Measurements from ENCODE around the gene SUN2.
"Not testable (repeated sequence)": the region's sequence is repeated elsewhere in the genome, so short reads cannot be mapped to it uniquely, and the experiment has no call there.

The SUN2 gene

GRCh38 chr22:38755911-38756532 lies at the start of gene SUN2:
SUN2 (minus strand) TSS chr22:38755998; CDS start chr22:38752628, 3,370 bp downstream.
- peak; percentile 92 for DNase-seq (ENCODE audit: low read depth)

DNA sequence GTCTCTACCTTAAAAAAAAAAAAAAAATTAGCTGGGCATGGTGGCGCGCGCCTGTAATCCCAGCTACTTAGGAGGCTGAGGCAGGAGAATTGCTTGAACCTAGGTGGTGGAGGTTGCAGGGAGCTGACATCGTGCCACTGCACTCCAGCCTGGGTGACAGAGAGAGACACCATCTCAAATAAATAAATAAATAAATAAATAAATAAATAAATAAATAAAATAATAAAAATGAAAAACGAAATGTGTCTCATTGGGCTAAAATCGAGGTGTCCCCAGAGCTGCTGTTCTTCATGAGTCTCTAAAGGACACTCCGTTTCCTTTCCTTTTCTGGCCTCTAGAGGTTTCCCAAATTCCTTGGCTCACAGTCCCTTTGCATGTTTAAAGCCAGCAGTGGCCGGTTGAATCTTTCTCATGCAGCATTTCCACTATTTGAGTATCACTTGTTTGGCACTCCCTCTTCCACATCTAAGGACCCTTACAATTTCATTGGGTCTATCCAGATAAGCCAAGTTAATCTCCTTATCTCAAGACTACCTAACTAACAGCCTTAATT lies 49.3 kb upstream of the SUN2 start:
- not testable (repeated sequence) for DNase-seq (ENCODE audit: low read depth)

GRCh38 chr22:38802671-38803121 lies 46.9 kb upstream of the SUN2 start:
- no peak for DNase-seq (ENCODE audit: low read depth)

- no peak for DNase-seq (ENCODE audit: low read depth)
These were observed 43.6 kb upstream of the SUN2 start for GRCh38 chr22:38799265-38800002.

DNA sequence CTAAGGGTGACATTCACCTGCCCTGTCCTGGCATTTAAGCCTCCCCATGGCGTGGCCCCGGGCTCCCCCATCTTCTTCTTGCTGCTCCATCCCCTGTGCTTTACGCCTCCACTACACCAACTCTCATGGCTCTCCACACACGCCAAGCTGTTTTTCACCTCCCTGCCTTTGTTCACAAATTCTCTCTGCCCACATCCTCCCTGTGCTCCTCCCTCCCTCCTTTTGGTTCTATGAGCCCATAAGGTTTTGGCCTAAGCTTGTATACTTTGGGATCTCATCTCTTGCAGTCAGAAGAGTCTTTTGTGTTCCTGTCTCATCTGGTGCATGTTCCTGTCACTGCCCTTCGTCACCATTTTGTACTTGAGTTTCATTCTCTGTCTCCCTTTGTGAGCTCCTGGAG lies 42.7 kb upstream of the SUN2 start:
- DNase-seq (ENCODE audit: low read depth): no peak

DNA sequence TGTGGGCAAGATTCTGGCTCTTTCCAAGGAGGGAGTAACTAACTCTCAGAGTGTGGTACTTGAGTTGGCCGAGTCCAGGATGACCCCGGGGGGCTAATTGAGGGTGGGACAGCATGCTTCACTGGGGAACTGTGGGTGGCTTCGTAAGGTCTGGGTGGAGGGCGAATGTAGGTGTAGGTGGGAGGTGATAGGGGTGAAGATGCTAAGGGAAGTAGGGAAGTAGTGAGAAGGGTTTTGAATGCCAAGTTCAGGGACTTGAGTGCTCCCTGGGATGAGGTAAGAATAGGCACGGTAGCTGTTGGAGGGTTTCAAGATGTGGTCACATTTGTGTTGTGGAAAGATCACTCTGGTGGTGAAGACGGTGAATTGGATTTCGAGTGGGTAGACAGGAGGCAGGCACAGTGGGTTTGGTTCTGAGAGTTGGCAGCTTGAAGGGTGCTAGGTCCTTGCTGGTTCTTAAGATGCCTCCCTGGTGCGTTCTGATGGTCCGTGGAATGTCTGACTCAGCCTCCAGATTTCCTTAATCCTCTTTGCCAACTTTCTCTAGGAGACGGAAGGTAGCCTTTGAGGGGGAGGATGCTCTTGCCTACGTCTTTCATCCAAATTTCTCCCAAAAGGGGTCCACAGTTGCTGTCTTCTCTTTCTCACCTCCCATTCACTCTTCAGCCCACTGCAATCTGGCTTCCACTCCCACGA lies 40.6 kb upstream of the SUN2 start:
- no peak for DNase-seq (ENCODE audit: low read depth)

- no peak for DNase-seq (ENCODE audit: low read depth)
These were observed 39.8 kb upstream of the SUN2 start for GRCh38 chr22:38795569-38795968.

DNA sequence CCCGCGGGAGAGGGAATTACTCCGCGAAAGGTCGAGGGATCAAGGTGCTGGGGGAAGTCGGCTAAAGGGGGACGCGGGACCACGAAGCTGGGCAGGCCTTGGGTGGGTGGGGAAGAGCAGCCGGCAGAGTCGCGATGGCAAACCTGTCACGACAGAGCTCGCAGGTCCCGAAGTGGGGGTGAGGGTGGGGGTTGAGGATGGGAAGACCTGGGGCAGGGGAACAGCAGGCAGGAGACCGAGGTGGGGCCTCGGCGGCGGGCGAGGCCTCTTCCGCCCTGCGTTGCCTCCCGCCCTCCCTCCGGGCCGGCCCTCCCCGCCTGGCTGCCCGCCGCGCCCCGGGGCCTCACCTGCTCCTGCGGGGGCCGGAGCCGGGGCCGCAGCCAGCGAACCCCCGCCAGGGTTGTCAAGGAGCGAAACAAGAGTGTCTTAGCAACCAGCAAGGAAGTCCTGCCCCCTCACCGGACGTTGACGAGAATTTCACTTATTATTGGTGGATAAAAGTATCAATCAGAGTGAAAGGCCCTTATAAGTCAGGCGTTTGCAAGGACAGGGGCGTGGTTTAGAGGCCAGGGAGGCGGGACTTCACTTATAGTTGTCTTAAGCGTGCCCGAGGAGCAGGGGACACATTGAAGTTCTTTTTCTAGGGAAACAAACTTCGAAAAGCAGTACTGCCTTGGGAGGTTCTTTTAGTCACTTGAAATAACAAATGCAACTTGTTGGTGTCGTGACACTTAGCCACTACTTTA lies 38.1 kb upstream of the SUN2 start, which contains the start of gene DNAL4:
Gene DNAL4, minus strand, starts transcription at position 423 of the 746 bp plus-strand sequence. CDS start 11,412 bp downstream, outside the sequence.
- DNase-seq (ENCODE audit: low read depth): peak; percentile 87

DNA sequence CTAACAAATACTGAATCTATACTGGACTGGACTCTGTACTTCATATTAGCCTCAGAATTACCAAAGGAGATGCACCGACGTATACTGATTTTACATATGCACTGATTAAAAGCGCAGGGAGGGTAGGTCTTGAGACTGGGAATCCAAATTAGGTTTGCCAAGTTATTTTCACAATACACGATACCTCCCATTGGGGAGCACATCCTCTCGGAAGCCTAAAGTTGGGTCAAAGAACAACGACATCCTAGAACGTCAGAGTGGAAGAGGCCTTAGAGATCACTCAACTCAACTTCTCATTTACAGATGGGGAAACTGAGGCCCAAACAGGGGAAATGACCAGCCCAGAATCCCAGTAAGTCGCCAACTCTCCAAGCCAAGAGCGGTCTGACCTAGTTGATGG lies 37.5 kb upstream of the SUN2 start:
- no peak for DNase-seq (ENCODE audit: low read depth)

GRCh38 chr22:38792833-38793232 lies 37.0 kb upstream of the SUN2 start:
- no peak for DNase-seq (ENCODE audit: low read depth)

GRCh38 chr22:38789606-38790005 lies 33.8 kb upstream of the SUN2 start:
- DNase-seq (ENCODE audit: low read depth): no peak

GRCh38 chr22:38788846-38789245 lies 33.0 kb upstream of the SUN2 start:
- no peak for DNase-seq (ENCODE audit: low read depth)

- no peak for DNase-seq (ENCODE audit: low read depth)
These were observed 32.4 kb upstream of the SUN2 start for GRCh38 chr22:38788021-38788816.

DNA sequence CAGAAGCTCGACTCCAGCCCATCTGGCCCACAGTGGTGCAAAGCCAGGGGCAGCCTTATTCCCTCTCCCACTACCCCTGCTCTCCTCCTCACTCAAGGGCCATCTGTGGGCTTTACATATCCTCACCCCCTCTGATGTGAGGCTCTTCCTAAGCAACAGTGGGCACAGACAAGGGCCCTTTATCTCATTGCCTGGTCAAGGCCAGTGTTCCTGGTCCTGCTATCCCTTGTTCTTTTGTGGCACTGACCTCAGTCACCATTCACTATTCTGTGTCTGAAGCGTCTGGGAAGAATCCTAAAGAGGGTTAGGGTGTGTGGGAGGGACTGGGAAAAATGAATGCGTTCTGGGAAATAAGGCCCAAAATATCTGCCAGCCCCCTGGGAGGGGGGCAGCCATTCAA lies 30.8 kb upstream of the SUN2 start:
- no peak for DNase-seq (ENCODE audit: low read depth)

DNA sequence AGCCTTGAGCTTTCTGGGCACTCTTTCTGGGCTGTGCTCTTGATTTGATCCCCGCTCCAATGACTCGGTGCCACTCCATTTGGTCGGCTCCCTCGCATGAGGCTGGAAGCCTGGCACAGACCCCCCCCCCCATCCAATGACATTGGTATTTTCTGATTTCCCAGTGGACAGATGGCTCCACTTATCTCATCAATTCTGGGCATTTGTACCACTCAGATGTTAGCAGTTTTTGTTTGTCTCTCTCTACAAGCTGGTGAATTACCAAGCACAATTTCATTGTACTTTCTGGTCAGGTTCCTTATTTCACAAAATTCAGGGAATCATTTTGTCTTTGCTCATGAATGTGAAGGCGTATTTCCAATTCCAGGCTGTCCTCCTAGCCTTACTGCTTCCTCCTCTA lies 29.1 kb upstream of the SUN2 start:
- no peak for DNase-seq (ENCODE audit: low read depth)

GRCh38 chr22:38784035-38784434 lies 28.2 kb upstream of the SUN2 start:
- DNase-seq (ENCODE audit: low read depth): no peak

GRCh38 chr22:38783095-38783615 lies 27.4 kb upstream of the SUN2 start:
- no peak for DNase-seq (ENCODE audit: low read depth)

DNA sequence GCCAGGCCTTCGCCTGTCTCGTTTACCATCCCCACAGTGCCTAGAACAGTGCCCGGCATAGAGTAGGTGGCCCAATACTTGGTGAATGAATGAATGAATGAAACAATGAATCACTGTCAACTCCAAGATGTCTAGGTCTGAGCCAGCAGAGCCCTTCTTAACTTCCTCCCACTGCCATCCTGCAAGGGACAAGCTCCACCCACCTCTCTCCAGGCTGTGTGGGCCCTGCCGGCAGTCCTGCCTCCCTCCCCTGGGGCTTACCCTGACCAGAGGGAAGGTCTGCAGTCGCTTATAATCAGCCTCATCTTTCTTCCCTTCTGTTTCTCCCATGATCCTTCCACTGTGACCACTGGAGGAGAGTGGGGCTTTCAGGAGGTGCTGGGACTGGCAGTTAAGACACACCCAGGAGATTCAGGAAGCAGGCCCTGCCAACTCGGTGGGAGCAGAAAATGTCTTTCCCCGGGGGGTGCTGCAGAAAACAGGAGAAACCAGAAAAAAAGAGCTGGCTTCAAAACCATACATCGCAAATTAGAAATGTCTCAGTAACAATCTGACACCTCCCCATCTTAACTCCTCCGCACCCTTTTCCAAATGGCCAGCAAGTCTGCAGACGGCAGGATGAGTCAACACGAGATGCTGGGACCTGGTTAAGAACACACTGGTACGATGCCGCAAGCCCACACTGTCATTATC lies 26.8 kb upstream of the SUN2 start:
- DNase-seq (ENCODE audit: low read depth): no peak

DNA sequence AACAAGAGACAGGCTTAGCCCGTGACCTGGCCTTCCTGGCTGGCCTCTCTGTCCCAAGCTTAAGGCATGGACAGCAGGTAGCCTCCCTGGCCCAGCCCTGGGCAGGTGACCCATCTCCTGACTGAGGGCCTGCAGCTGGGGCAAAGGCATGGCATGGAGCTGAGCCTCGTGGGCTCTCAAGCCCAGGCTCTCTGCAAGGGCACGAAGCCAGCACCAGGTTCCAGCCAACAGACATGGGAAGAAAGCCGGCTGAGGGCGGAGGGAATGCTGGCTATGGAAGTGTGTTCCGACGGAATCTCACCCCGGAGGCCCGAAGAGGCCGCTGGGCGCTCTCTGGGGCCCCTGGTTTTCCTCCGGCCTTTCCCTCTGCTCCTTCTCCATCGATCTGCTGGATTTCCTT lies 25.2 kb upstream of the SUN2 start:
- no peak for DNase-seq (ENCODE audit: low read depth)

GRCh38 chr22:38777087-38777671 lies 21.4 kb upstream of the SUN2 start:
- no peak for DNase-seq (ENCODE audit: low read depth)
